T-cell (primary cell): Measurements from ENCODE around the gene CCR5. TPM values are rescaled to one million over a fixed set of nuclear protein-coding genes. Genes with fewer than 3 reads are reported as not detected.
A peak's percentile ranks its signal among the peaks of the same experiment; 100 is the strongest.

Source experiments
- ATAC-seq, 4 experiments: fragments of 200-7000 bp in 3 of 4; fragments of 150-1000 bp in 1 of 4; cut with Tn5 transposase; replicated peaks in 1 of 4; 1 replicate in 3 of 4; 2 replicates in 1 of 4; pipeline ENCODE4 v1.10.0; 2021; ENCODE audit warnings: moderate library complexity in 3 of 4, mild to moderate bottlenecking in 2 of 4, moderate number of reproducible peaks in 1 of 4
- CTCF ChIA-PET, 2 donors: fragments of 300-600 bp; sonication (Branson Sonifier 250); formaldehyde crosslinking; loops; one replicate each; lab custom pipeline; 2022; ENCODE audit warnings: antibody characterized with exemption in 2 of 2; lab: Charles Lee
- POLR2A ChIA-PET, 2 donors: fragments of 300-600 bp; sonication (Branson Sonifier 250); formaldehyde crosslinking; loops; one replicate each; lab custom pipeline; 2022; ENCODE audit warnings: antibody characterized with exemption in 2 of 2; lab: Charles Lee
- DNase-seq, 35 experiments: peaks; one replicate each; pipeline versions ENCODE4 v3.0.0 to v3.0.0-alpha.2; 2013 to 2023
- H3K27ac ChIP-seq: one replicate; pipeline ENCODE4 v1.5.1; 2013; ENCODE audit warnings: low read length
- H3K27me3 ChIP-seq, 2 experiments: replicated peaks in 1 of 2; 1 replicate in 1 of 2; 2 replicates in 1 of 2; pipeline versions ENCODE4 v1.6.1 to v1.7.0; 2013; ENCODE audit warnings: low read length in 1 of 2, mixed read lengths in 1 of 2; ENCODE audit not compliant: control insufficient read depth in 2 of 2, insufficient read depth in 2 of 2; ENCODE audit errors: extremely low read depth in 1 of 2
- H3K36me3 ChIP-seq, 2 donors: 1 replicate in 1 of 2; 2 replicates in 1 of 2; pipeline versions ENCODE4 v1.6.1 to v1.7.0; 2013; ENCODE audit warnings: low read length in 1 of 2; ENCODE audit not compliant: control insufficient read depth in 2 of 2, insufficient read depth in 1 of 2; ENCODE audit errors: extremely low read depth in 1 of 2
- H3K4me1 ChIP-seq, 2 experiments: 1 replicate in 1 of 2; 2 replicates in 1 of 2; pipeline versions ENCODE4 v1.6.1 to v1.7.0; 2013; ENCODE audit warnings: low read length in 2 of 2, mixed read lengths in 1 of 2; ENCODE audit not compliant: insufficient read depth in 2 of 2, control insufficient read depth in 1 of 2; ENCODE audit errors: extremely low read depth in 1 of 2
- H3K4me3 ChIP-seq, 2 donors: 1 replicate in 1 of 2; 2 replicates in 1 of 2; pipeline versions ENCODE4 v1.5.1 to v1.7.0; 2013; ENCODE audit warnings: mild to moderate bottlenecking in 2 of 2, low read length in 1 of 2, moderate library complexity in 1 of 2; ENCODE audit not compliant: control insufficient read depth in 1 of 2; ENCODE audit errors: extremely low read depth in 1 of 2
- H3K9me3 ChIP-seq: 2 replicates; pipeline ENCODE4 v1.7.0; 2013
- H3K27ac Mint-ChIP-seq, 2 donors: one replicate each; pipeline ENCODE4 v1.8.0; 2020 to 2021; ENCODE audit warnings: mild to moderate bottlenecking in 2 of 2, mixed read lengths in 2 of 2
- H3K27me3 Mint-ChIP-seq, 2 donors: one replicate each; pipeline ENCODE4 v1.8.0; 2021 to 2022; ENCODE audit warnings: mixed read lengths in 2 of 2
- H3K36me3 Mint-ChIP-seq: one replicate; pipeline ENCODE4 v1.8.0; 2021; ENCODE audit warnings: mixed read lengths
- H3K4me1 Mint-ChIP-seq, 3 donors: one replicate each; pipeline ENCODE4 v1.8.0; 2020 to 2022; ENCODE audit warnings: mixed read lengths in 3 of 3, mild to moderate bottlenecking in 1 of 3
- H3K4me3 Mint-ChIP-seq, 3 donors: one replicate each; pipeline ENCODE4 v1.8.0; 2020 to 2022; ENCODE audit warnings: mild to moderate bottlenecking in 3 of 3, mixed read lengths in 3 of 3, moderate library complexity in 3 of 3
- H3K9me3 Mint-ChIP-seq, 3 donors: one replicate each; pipeline ENCODE4 v1.8.0; 2020 to 2022; ENCODE audit warnings: mixed read lengths in 3 of 3
- WGBS: methylation state at CpG from one replicate; pipeline ENCODE4 v1.1.5; 2013; ENCODE audit warnings: missing lambda C conversion rate; ENCODE audit not compliant: insufficient coverage; 5-methylcytosine and 5-hydroxymethylcytosine counted together
- total RNA-seq, 35 experiments: library from RNA in 6 of 35; stranded (reverse) in 6 of 35; fragments of 120-200 nt in 1 of 35; gene quantifications; one replicate each; pipeline versions ENCODE4 v1.2.1 to v1.2.4 and lab custom pipeline; 2013 to 2026

Gene CCR5
- total RNA-seq, 5 donors from 2014 or later (not counting 1 experiment from before 2014, with no cell fraction given) = 4.0 to 14.6 (median 10.1) TPM

DNA sequence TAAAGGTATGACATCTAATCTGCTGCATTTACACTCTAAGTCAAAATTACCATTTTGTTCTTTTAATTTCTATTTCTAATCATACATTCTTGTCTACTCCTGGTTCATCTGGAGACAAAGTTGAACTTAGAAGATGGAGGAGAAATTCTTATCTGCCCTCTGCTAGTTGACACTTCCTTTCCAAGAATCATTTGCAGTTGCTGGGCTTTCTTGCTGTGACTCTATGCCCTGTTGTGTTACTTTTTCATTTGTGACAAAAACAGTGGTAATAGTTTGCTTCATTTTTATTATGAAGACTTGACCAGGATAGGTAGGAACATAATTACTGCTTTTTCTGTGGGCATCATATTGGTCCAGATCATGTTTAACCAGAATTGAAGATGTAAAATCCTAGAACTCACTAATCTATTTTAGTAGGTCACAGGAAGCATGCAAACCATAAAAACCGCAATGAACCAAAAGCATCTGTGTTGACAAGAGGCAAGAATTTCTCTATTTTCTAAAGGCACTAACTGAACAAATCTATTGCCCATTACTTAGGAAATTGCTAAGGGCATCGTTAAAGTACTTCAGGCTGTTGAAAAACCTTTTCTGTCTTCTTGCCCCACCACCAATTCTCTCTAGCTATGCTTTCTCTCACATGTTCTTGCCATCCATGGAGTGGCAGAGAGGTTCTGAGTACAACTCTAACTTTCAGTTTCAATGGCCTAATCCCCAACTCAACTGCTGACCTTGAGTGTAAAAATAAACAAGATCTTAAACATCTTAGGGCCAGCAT is 21.1 kb upstream of the CCR5 start:
- DNase-seq (peak in 1 of 35 experiments; percentile 56), ATAC-seq (peak; percentile 44 to 59 (median 50))
- Mint-ChIP-seq H3K4me1 (peaks cover 61 to 67% (median 65%) of the 10 kb centered on the region in 3 donors), H3K9me3 (peaks cover 0 to 8% (median 5%) of the 10 kb centered on the region in 3 donors), H3K36me3 (no peaks in the 10 kb centered on the region), H3K27ac (peak overlapping the region; percentile 79 to 84), H3K27me3 (peaks cover 0 to 2% of the 10 kb centered on the region in 2 donors), H3K4me3 (peak overlapping the region; percentile 37 to 55 (median 53))
- WGBS = 0% methylated on average over 1 of the region's 2 CpGs
- ChIA-PET POLR2A (interaction anchor here in 1 of 2 donors (0.7 kb wide), 1 partner anchor 22 kb away, joined by 3 read pairs; no protein-coding TSS in a partner anchor), CTCF (interaction anchor here in 1 of 2 donors (1.2 kb wide), 1 partner anchor 19 kb away, joined by 5 read pairs; no protein-coding TSS in a partner anchor)
- H3K27ac ChIP-seq = peak overlapping the region; percentile 69
- no peaks in the 10 kb centered on the region for H3K27me3 ChIP-seq
- peaks cover 34 to 42% of the 10 kb centered on the region in 2 experiments for H3K4me1 ChIP-seq
- H3K9me3 ChIP-seq = no peaks in the 10 kb centered on the region
- no peaks in the 10 kb centered on the region for H3K36me3 ChIP-seq
- peak overlapping the region; percentile 0 to 2 for H3K4me3 ChIP-seq

DNA sequence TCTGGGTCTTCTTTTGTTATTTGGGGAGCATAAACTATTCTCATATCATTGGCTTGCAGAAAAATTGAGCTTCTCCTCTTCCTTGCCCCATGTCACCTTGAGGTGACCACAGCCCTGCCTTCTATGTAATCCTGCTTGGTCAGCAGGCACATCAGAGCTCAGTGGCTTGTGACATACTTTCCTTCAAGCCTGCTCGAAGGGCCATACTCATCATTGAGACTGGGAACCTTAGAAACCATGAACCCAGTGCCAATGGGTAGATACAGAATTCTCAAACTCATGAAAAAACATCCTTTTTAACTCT is 20.5 kb upstream of the CCR5 start:
- Mint-ChIP-seq H3K27ac (peak overlapping the region; percentile 79 to 84), H3K36me3 (no peaks in the 10 kb centered on the region), H3K9me3 (peaks cover 0 to 8% (median 5%) of the 10 kb centered on the region in 3 donors), H3K27me3 (peaks cover 2 to 3% of the 10 kb centered on the region in 2 donors), H3K4me3 (peak overlapping the region; percentile 37 to 55 (median 53)), H3K4me1 (peaks cover 66 to 72% (median 68%) of the 10 kb centered on the region in 3 donors)
- peaks cover 37 to 42% of the 10 kb centered on the region in 2 experiments for H3K4me1 ChIP-seq
- no peaks in the 10 kb centered on the region for H3K36me3 ChIP-seq
- H3K9me3 ChIP-seq = no peaks in the 10 kb centered on the region
- H3K4me3 ChIP-seq = peak overlapping the region; percentile 0 to 2
- no peaks in the 10 kb centered on the region for H3K27me3 ChIP-seq
- ATAC-seq (no peak), DNase-seq (no peak)
- H3K27ac ChIP-seq = peak overlapping the region; percentile 69
- ChIA-PET CTCF (interaction anchor here in 1 of 2 donors (1.1 to 1.2 kb wide), 2 partner anchors 18 to 74 kb away, joined by 3 to 5 read pairs; no protein-coding TSS in a partner anchor), POLR2A (interaction anchor here in 1 of 2 donors (0.5 to 0.7 kb wide), 2 partner anchors 21 to 50 kb away, joined by 3 read pairs; no protein-coding TSS in a partner anchor)
- 60% methylated on average over 1 of the region's 1 CpG for WGBS

DNA sequence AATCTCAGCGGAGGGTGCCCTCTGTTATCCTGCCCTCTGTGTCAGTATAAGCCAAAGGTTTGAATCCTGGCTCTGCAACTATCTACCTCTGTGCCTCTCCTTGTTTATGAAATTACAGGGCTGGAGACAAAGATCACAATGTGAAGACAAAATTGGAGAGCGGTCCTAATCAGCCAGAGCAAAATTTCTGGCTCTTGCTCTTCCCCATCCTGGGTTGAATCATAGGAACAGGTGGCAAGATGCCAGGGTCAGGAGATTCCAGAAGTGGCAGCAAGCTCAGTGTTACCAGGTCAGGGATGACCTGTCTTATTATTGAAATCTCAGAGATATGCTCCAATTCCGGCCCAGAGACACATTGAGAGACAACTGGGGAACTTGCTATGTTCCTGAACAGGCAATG is 19.1 kb upstream of the CCR5 start:
- no peaks in the 10 kb centered on the region for H3K9me3 ChIP-seq
- peak overlapping the region; percentile 79 to 84 for H3K27ac Mint-ChIP-seq
- H3K36me3 ChIP-seq = no peaks in the 10 kb centered on the region
- H3K27me3 Mint-ChIP-seq = peaks cover 2 to 10% of the 10 kb centered on the region in 2 donors
- no peak overlapping the region for H3K4me3 ChIP-seq
- no peak overlapping the region for H3K4me3 Mint-ChIP-seq
- POLR2A ChIA-PET = no interaction called here
- CTCF ChIA-PET = no interaction called here
- no peaks in the 10 kb centered on the region for H3K27me3 ChIP-seq
- H3K4me1 Mint-ChIP-seq = peaks cover 70 to 80% (median 72%) of the 10 kb centered on the region in 3 donors
- DNase-seq (no peak), ATAC-seq (no peak)
- H3K4me1 ChIP-seq = peaks cover 37 to 42% of the 10 kb centered on the region in 2 experiments
- WGBS = 100% methylated on average over 1 of the region's 3 CpGs
- peaks cover 0 to 5% (median 4%) of the 10 kb centered on the region in 3 donors for H3K9me3 Mint-ChIP-seq
- H3K27ac ChIP-seq = peak overlapping the region; percentile 13
- H3K36me3 Mint-ChIP-seq = no peaks in the 10 kb centered on the region

DNA sequence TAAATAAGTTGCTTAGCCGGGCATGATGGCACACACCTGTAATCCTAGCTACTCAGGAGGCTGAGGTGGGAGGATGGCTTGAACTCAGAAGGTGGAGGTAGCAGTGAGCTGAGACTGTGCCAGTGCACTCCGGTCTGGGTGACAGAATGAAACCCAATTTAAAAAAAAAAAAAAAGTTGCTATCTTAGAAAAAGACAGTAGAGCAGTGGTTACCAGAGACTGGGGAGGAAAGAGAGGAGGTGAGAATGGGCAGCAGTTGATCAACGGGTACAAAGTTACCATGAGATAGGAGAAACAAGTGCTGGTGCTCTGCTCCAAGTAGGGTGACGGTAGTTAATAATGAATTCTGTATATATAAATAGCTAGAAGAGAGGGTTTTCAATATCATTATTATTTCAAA is 17.7 kb upstream of the CCR5 start:
- no CpG with 5 or more reads among the region's 4 CpGs for WGBS
- H3K4me3 ChIP-seq = no peak overlapping the region

DNA sequence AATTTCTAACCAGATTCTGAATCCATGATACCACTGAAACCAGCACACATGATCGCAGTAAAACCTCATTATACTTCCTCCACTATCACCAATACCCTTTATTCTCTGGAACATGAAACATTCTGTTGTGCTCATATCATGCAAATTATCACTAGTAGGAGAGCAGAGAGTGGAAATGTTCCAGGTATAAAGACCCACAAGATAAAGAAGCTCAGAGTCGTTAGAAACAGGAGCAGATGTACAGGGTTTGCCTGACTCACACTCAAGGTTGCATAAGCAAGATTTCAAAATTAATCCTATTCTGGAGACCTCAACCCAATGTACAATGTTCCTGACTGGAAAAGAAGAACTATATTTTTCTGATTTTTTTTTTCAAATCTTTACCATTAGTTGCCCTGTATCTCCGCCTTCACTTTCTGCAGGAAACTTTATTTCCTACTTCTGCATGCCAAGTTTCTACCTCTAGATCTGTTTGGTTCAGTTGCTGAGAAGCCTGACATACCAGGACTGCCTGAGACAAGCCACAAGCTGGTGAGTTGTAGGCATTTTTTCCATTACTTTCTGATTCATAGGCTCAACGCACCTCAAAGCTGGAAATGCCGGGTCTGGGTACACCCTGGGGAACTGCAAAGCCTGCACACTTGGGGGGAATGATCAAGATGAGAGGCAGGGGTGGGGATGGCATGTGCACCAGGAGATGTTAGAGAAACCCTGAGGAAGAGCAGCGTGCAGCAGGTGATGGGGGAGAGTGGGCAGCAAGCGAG is 16.9 kb upstream of the CCR5 start, which contains the start of gene CCR2:
CCR2 (plus strand) TSS at position 465 of the 764 bp plus-strand sequence. CDS start 3,417 bp downstream, outside the sequence.
- Histone ChIP-seq H3K4me3 (peak within 1 kb of the TSS in 1 of 2 donors; percentile 45), H3K36me3 (no peaks in the 10 kb centered on the region), H3K4me1 (peaks cover 34 to 39% of the 10 kb centered on the region in 2 experiments), H3K27ac (peak within 1 kb of the TSS; percentile 10), H3K9me3 (no peaks in the 10 kb centered on the region), H3K27me3 (no peaks in the 10 kb centered on the region)
- no peak for DNase-seq
- Mint-ChIP-seq H3K9me3 (peaks cover 0 to 3% (median 0%) of the 10 kb centered on the region in 3 donors), H3K4me3 (peak within 1 kb of the TSS; percentile 62 to 83 (median 76)), H3K27me3 (peaks cover 2 to 10% of the 10 kb centered on the region in 2 donors), H3K4me1 (peaks cover 64 to 86% (median 71%) of the 10 kb centered on the region in 3 donors), H3K27ac (peak within 1 kb of the TSS; percentile 84), H3K36me3 (no peaks in the 10 kb centered on the region)
- ATAC-seq = peak in 3 of 4 experiments; percentile 22 to 56 (median 46)
- WGBS = 20% methylated on average over 2 of the region's 7 CpGs
- ChIA-PET CTCF (interaction anchor here (0.6 to 1.9 kb wide), 4 partner anchors 15 to 1310 kb away, joined by 3 to 7 read pairs (median 4); no protein-coding TSS in a partner anchor), POLR2A (no interaction called here)

More for the DNA sequence above, 17.7 kb upstream of the CCR5 start:
- peak overlapping the region; percentile 10 for H3K27ac ChIP-seq
- H3K27ac Mint-ChIP-seq = peak overlapping the region; percentile 76 to 83
- ATAC-seq = no peak
- CTCF ChIA-PET = interaction anchor here (0.7 to 1.9 kb wide), 2 partner anchors 77 to 512 kb away, joined by 3 to 5 read pairs; no protein-coding TSS in a partner anchor
- no peaks in the 10 kb centered on the region for H3K9me3 ChIP-seq
- no peaks in the 10 kb centered on the region for H3K27me3 ChIP-seq
- POLR2A ChIA-PET = no interaction called here
- peak overlapping the region in 2 of 3 donors; percentile 23 to 76 for H3K4me3 Mint-ChIP-seq
- H3K36me3 ChIP-seq = no peaks in the 10 kb centered on the region
- peaks cover 0 to 5% (median 0%) of the 10 kb centered on the region in 3 donors for H3K9me3 Mint-ChIP-seq
- peaks cover 2 to 10% of the 10 kb centered on the region in 2 donors for H3K27me3 Mint-ChIP-seq
- no peaks in the 10 kb centered on the region for H3K36me3 Mint-ChIP-seq
- peaks cover 37 to 42% of the 10 kb centered on the region in 2 experiments for H3K4me1 ChIP-seq
- peaks cover 70 to 87% (median 70%) of the 10 kb centered on the region in 3 donors for H3K4me1 Mint-ChIP-seq
- no peak for DNase-seq
